Muscle of leg (tissue), 11 donors: ENCODE data around the gene ELFN1. TPM values are rescaled to one million over a fixed set of nuclear protein-coding genes. Genes with fewer than 3 reads are reported as not detected.

Source experiments
- DNase-seq: peaks from one replicate; pipeline ENCODE4 v3.0.0; 2013
- H3K27ac ChIP-seq: one replicate; pipeline ENCODE4 v1.5.1; 2013; ENCODE audit warnings: mild to moderate bottlenecking, low read length, control low read depth
- H3K27me3 ChIP-seq: one replicate; pipeline ENCODE4 v1.6.1; 2013; ENCODE audit warnings: low read length; ENCODE audit not compliant: control insufficient read depth, insufficient read depth
- H3K36me3 ChIP-seq: one replicate; pipeline ENCODE4 v1.6.1; 2013; ENCODE audit warnings: low read length; ENCODE audit not compliant: control insufficient read depth, insufficient read depth
- H3K4me1 ChIP-seq: one replicate; pipeline ENCODE4 v1.6.1; 2013; ENCODE audit warnings: low read length; ENCODE audit not compliant: control insufficient read depth, insufficient read depth
- H3K4me3 ChIP-seq: one replicate; pipeline ENCODE4 v1.5.1; 2013; ENCODE audit warnings: low read length, control low read depth
- H3K9me3 ChIP-seq: replicated peaks from 2 replicates; pipeline ENCODE4 v1.6.1; 2013; ENCODE audit warnings: low read depth, low read length; ENCODE audit not compliant: control insufficient read depth
- WGBS: methylation state at CpG from one replicate; pipeline ENCODE4 v1.1.5; 2013; ENCODE audit warnings: missing lambda C conversion rate; ENCODE audit not compliant: insufficient coverage; 5-methylcytosine and 5-hydroxymethylcytosine counted together
- polyA plus RNA-seq, 8 donors: library from polyadenylated mRNA; unstranded; fragments of 120-200 nt; gene quantifications; one replicate each; pipeline versions ENCODE4 v1.2.1 to v1.2.3, GENCODE V29; 2013; ENCODE audit warnings: inconsistent platforms in 1 of 8, low replicate concordance in 1 of 8; ENCODE audit not compliant: insufficient read length in 8 of 8, insufficient read depth in 1 of 8
- total RNA-seq: library from RNA; stranded (reverse); fragments of 120-200 nt; gene quantifications from one replicate; pipeline ENCODE4 v1.2.4, GENCODE V29; 2013

Gene ELFN1
- total and polyA plus RNA-seq, 9 donors: 2.8 to 10.7 (median 8.2) TPM

- H3K4me3 ChIP-seq: no peak overlapping the region
- no peaks in the 10 kb centered on the region for H3K36me3 ChIP-seq
- H3K4me1 ChIP-seq: peaks cover 25% of the 10 kb centered on the region
- H3K27me3 ChIP-seq: peaks cover 2% of the 10 kb centered on the region
- 65% methylated on average over 11 of the region's 14 CpGs for WGBS
- H3K9me3 ChIP-seq: peaks cover 3% of the 10 kb centered on the region
- no peak overlapping the region for H3K27ac ChIP-seq
- no peak for DNase-seq
These were observed 65.2 kb downstream of the ELFN1 start for GRCh38 chr7:1735262-1735661.

DNA sequence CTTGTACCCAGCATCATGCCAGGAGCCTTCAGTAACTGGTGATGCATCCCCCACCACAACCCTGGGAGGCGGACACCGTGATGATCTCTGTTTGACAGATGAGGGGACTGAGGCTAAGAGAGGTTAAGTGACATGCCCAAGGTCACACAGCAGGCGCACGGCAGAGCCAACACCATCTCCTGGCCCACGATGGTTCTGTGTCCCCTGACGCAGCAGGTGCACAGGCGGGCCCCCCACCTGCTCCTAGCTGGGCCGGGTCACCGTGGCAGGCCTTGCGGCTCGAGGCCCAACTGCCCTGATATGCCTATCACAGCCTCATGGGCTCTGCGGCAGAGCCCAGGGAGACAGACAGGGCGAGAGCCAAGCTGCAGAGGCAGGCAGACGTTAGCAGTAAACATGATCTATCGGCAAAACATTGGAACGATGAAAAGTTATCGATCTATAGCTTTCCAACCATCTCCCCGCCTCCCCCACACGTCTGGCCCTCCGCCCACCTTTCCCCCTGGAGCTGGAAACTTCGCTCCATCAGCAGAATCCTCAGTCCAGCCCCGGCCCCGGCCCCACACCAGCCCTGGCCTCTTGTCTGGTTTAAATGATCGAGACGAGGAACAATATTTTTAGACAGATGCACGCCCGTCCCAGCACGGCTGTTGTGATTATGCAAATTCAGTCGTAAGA, 65.9 kb downstream of the ELFN1 start:
- Histone ChIP-seq H3K9me3 (peaks cover 1% of the 10 kb centered on the region), H3K4me1 (peaks cover 25% of the 10 kb centered on the region), H3K36me3 (no peaks in the 10 kb centered on the region), H3K27me3 (peaks cover 2% of the 10 kb centered on the region), H3K4me3 (no peak overlapping the region), H3K27ac (no peak overlapping the region)
- 57% methylated on average over 18 of the region's 29 CpGs for WGBS
- DNase-seq: no peak

- 79% methylated on average over 4 of the region's 9 CpGs for WGBS
- Histone ChIP-seq H3K4me3 (no peak overlapping the region), H3K36me3 (no peaks in the 10 kb centered on the region), H3K27ac (no peak overlapping the region), H3K4me1 (peaks cover 25% of the 10 kb centered on the region), H3K9me3 (no peaks in the 10 kb centered on the region), H3K27me3 (peaks cover 2% of the 10 kb centered on the region)
- DNase-seq: no peak
These were observed 66.4 kb downstream of the ELFN1 start for GRCh38 chr7:1736484-1736817.

GRCh38 chr7:1736830-1737229, 66.8 kb downstream of the ELFN1 start:
- Histone ChIP-seq H3K9me3 (no peaks in the 10 kb centered on the region), H3K27ac (no peak overlapping the region), H3K36me3 (no peaks in the 10 kb centered on the region), H3K27me3 (peaks cover 2% of the 10 kb centered on the region), H3K4me1 (peaks cover 25% of the 10 kb centered on the region), H3K4me3 (no peak overlapping the region)
- no peak for DNase-seq
- 75% methylated on average over 5 of the region's 8 CpGs for WGBS

DNA sequence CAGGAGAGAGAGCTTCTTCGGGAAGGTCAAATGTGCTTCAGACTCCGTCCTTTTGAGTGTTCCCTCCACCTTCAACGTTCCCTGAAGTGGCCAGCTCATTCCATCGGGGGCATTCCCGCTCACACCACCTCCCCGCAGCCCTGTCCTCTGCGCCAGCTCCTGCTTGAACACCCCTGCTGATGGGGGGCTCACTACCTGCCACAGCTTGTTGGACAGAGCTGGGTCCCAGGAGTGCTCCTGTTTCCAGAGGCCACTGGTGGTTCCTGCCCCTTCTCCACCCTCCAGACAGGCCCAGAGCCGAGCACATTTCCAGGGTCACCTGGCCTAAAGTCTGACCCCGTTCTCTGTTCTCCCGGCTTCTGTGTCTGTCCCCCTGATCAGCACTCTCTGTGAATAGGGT, 67.4 kb downstream of the ELFN1 start:
- no peak overlapping the region for H3K4me3 ChIP-seq
- H3K27ac ChIP-seq: no peak overlapping the region
- no peaks in the 10 kb centered on the region for H3K9me3 ChIP-seq
- WGBS: 75% methylated on average over 10 of the region's 10 CpGs
- peaks cover 2% of the 10 kb centered on the region for H3K27me3 ChIP-seq
- peaks cover 28% of the 10 kb centered on the region for H3K4me1 ChIP-seq
- DNase-seq: no peak
- no peaks in the 10 kb centered on the region for H3K36me3 ChIP-seq

GRCh38 chr7:1737956-1738355, 67.9 kb downstream of the ELFN1 start:
- H3K36me3 ChIP-seq: no peaks in the 10 kb centered on the region
- H3K4me3 ChIP-seq: no peak overlapping the region
- no peak for DNase-seq
- peaks cover 28% of the 10 kb centered on the region for H3K4me1 ChIP-seq
- H3K27me3 ChIP-seq: peaks cover 2% of the 10 kb centered on the region
- H3K9me3 ChIP-seq: no peaks in the 10 kb centered on the region
- 90% methylated on average over 19 of the region's 20 CpGs for WGBS
- no peak overlapping the region for H3K27ac ChIP-seq

GRCh38 chr7:1738511-1738910, 68.4 kb downstream of the ELFN1 start:
- no peaks in the 10 kb centered on the region for H3K9me3 ChIP-seq
- H3K4me3 ChIP-seq: no peak overlapping the region
- 75% methylated on average over 9 of the region's 11 CpGs for WGBS
- peaks cover 25% of the 10 kb centered on the region for H3K4me1 ChIP-seq
- peaks cover 2% of the 10 kb centered on the region for H3K27me3 ChIP-seq
- H3K36me3 ChIP-seq: no peaks in the 10 kb centered on the region
- DNase-seq: no peak
- H3K27ac ChIP-seq: no peak overlapping the region

GRCh38 chr7:1738956-1739355, 68.9 kb downstream of the ELFN1 start:
- Histone ChIP-seq H3K4me3 (no peak overlapping the region), H3K27ac (no peak overlapping the region), H3K27me3 (peaks cover 2% of the 10 kb centered on the region), H3K36me3 (no peaks in the 10 kb centered on the region), H3K4me1 (peaks cover 20% of the 10 kb centered on the region), H3K9me3 (no peaks in the 10 kb centered on the region)
- no peak for DNase-seq
- 81% methylated on average over 19 of the region's 19 CpGs for WGBS

DNA sequence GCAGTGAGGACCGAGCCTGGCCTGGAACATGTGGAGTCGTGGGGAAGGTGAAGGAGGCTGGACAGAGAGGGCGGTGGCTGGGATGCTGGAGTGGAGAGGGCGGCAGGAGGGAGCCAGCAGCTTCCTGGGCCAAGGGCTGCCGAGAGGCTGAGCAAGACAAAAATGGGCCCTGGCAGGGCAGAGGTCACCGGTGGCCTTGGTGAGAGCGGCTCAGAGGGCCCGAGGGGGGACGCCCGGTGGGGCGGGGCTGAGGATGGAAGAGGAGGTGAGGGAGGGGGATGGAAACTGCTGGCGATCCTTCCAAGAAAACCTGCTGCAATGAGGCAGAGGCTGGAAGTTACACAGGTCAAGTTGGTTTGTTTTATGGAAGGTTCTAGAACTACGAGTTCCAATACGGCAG, 69.5 kb downstream of the ELFN1 start:
- WGBS: 66% methylated on average over 14 of the region's 14 CpGs
- H3K9me3 ChIP-seq: no peaks in the 10 kb centered on the region
- DNase-seq: no peak
- H3K27ac ChIP-seq: no peak overlapping the region
- H3K4me3 ChIP-seq: no peak overlapping the region
- H3K4me1 ChIP-seq: peaks cover 18% of the 10 kb centered on the region
- H3K27me3 ChIP-seq: peaks cover 2% of the 10 kb centered on the region
- H3K36me3 ChIP-seq: no peaks in the 10 kb centered on the region

- Histone ChIP-seq H3K4me3 (no peak overlapping the region), H3K27ac (no peak overlapping the region), H3K36me3 (no peaks in the 10 kb centered on the region), H3K4me1 (peaks cover 18% of the 10 kb centered on the region), H3K27me3 (peaks cover 2% of the 10 kb centered on the region), H3K9me3 (no peaks in the 10 kb centered on the region)
- 88% methylated on average over 16 of the region's 17 CpGs for WGBS
- DNase-seq: no peak
These were observed 70.1 kb downstream of the ELFN1 start for GRCh38 chr7:1740214-1740613.

DNA sequence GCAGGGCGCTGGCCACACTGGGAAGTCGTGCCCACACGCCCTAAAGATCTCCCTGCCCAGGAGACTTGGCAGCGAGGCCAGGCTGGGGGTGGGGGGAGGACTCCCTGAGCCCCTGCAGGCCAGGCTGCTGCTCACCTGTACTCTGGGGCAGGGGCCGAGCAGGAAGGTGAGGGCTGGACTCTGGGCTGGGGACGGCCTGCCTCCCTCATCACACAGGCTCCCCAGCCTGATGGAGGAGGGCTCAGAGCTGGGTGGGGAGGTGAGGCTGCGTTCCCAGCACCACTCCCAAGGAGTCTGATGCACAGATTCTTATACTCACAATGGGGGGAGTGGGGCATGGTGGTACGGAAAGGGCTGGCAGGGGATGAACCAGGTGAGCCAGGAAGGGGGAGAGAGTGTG, 71.2 kb downstream of the ELFN1 start:
- no peak for DNase-seq
- H3K9me3 ChIP-seq: no peaks in the 10 kb centered on the region
- no peak overlapping the region for H3K27ac ChIP-seq
- WGBS: no CpG with 5 or more reads among the region's 8 CpGs
- peaks cover 8% of the 10 kb centered on the region for H3K36me3 ChIP-seq
- H3K27me3 ChIP-seq: peaks cover 2% of the 10 kb centered on the region
- peaks cover 14% of the 10 kb centered on the region for H3K4me1 ChIP-seq
- H3K4me3 ChIP-seq: no peak overlapping the region
